HepG2 (cell line): Measurements from ENCODE around the gene PATZ1. TPM values are rescaled to one million over a fixed set of nuclear protein-coding genes. Genes with fewer than 3 reads are reported as not detected.
A peak's percentile ranks its signal among the peaks of the same experiment; 100 is the strongest.

Experiments used
- HHEX ChIP-seq: IDR thresholded peaks from 2 replicates; pipeline ENCODE4 v1.6.1; 2016; ENCODE audit warnings: control low read depth
- HMG20A ChIP-seq: IDR thresholded peaks from 2 replicates; pipeline ENCODE4 v1.6.1; 2016; ENCODE audit warnings: borderline replicate concordance
- KLF6 ChIP-seq: IDR thresholded peaks from 2 replicates; pipeline ENCODE4 v1.8.0; 2016; ENCODE audit warnings: missing biosample characterization, missing genetic modification reagents
- MAFK ChIP-seq, 2 experiments: IDR thresholded peaks in 1 of 2; conservative IDR thresholded peaks in 1 of 2; 2 replicates each; pipeline ENCODE4 v1.6.1; 2011; ENCODE audit warnings: improper control_type of control experiment in 2 of 2, low read length in 2 of 2
- PHF20 ChIP-seq: sonication (generic); formaldehyde crosslinking; IDR thresholded peaks from 2 replicates; pipeline ENCODE4 v1.5.0; 2020; ENCODE audit warnings: mild to moderate bottlenecking, missing genetic modification reagents
- SCMH1 ChIP-seq: sonication (generic); formaldehyde crosslinking; IDR thresholded peaks from 2 replicates; pipeline ENCODE4 v1.9.0; 2021; ENCODE audit warnings: missing genetic modification reagents, mild to moderate bottlenecking, borderline replicate concordance
- SIN3A ChIP-seq: IDR thresholded peaks from 2 replicates; pipeline ENCODE4 v1.6.1; 2011; ENCODE audit warnings: low read depth, mild to moderate bottlenecking, control low read depth, low read length, borderline replicate concordance
- SRSF1 ChIP-seq: fragments of 200-400 bp; formaldehyde crosslinking; optimal IDR thresholded peaks from 2 replicates; pipeline ENCODE3; 2017; ENCODE audit warnings: mild to moderate bottlenecking, low read depth, low read length, moderate library complexity
- TP53 ChIP-seq: sonication (generic); formaldehyde crosslinking; conservative IDR thresholded peaks from 2 replicates; pipeline ENCODE4 v1.4.0; 2020; ENCODE audit warnings: missing genetic modification reagents
- ZBTB38 ChIP-seq: sonication (generic); formaldehyde crosslinking; IDR thresholded peaks from 2 replicates; pipeline ENCODE4 v1.5.1; 2020; ENCODE audit warnings: mild to moderate bottlenecking, missing genetic modification reagents
- ZFP41 ChIP-seq: sonication (generic); formaldehyde crosslinking; IDR thresholded peaks from 2 replicates; pipeline ENCODE4 v1.4.0; 2020; ENCODE audit warnings: mild to moderate bottlenecking, missing genetic modification reagents, borderline replicate concordance
- ZNF558 ChIP-seq: sonication (generic); formaldehyde crosslinking; IDR thresholded peaks from 2 replicates; pipeline ENCODE4 v1.9.0; 2022; ENCODE audit warnings: mild to moderate bottlenecking, missing genetic modification reagents, borderline replicate concordance
- ZNF792 ChIP-seq: IDR thresholded peaks from 2 replicates; pipeline ENCODE4 v1.6.1; 2016
- ZNF850 ChIP-seq: sonication (generic); formaldehyde crosslinking; conservative IDR thresholded peaks from 2 replicates; pipeline ENCODE4 v1.9.0; 2021; ENCODE audit warnings: mild to moderate bottlenecking, missing genetic modification reagents
- polyA plus RNA-seq, 8 experiments: library from polyadenylated mRNA; depleted of rRNA in 3 of 8; stranded (reverse) in 7 of 8; unstranded in 1 of 8; fragments of >200 nt; fragmentation: Illumina TruSeq in 4 of 8; extraction: Trizol in 4 of 8; gene quantifications; 2 replicates each; pipeline versions ENCODE4 v1.2.1 to v1.2.3, GENCODE V29; 2011 to 2016; ENCODE audit warnings: low read depth in 4 of 8, missing spikeins in 1 of 8, mixed read lengths in 1 of 8; ENCODE audit not compliant: insufficient read depth in 1 of 8
- total RNA-seq, 5 experiments: library from RNA; depleted of rRNA; stranded (reverse); fragments of >200 nt; fragmentation: Illumina TruSeq; extraction: Trizol; gene quantifications; 2 replicates each; pipeline ENCODE4 v1.2.3, GENCODE V29; 2016; ENCODE audit warnings: low read depth in 1 of 5
- TF ChIP-seq, protein P1 (sequence below), 2 experiments: sonication (generic) in 1 of 2; formaldehyde crosslinking in 1 of 2; IDR thresholded peaks; 2 replicates each; pipeline versions ENCODE4 v1.4.0 to v1.6.1; 2016 to 2020; ENCODE audit warnings: borderline replicate concordance in 1 of 2, low read depth in 1 of 2, mild to moderate bottlenecking in 1 of 2, missing genetic modification reagents in 1 of 2
- TF ChIP-seq, protein P2 (sequence below): sonication (generic); formaldehyde crosslinking; IDR thresholded peaks from 2 replicates; pipeline ENCODE4 v1.5.1; 2020; ENCODE audit warnings: missing genetic modification reagents, mild to moderate bottlenecking, borderline replicate concordance
- TF ChIP-seq, protein P3 (sequence below): sonication (generic); formaldehyde crosslinking; conservative IDR thresholded peaks from 2 replicates; pipeline ENCODE4 v1.4.0; 2020; ENCODE audit warnings: missing genetic modification reagents
- TF ChIP-seq, protein P4 (sequence below): sonication (generic); formaldehyde crosslinking; IDR thresholded peaks from 2 replicates; pipeline ENCODE4 v1.5.0; 2020; ENCODE audit warnings: mild to moderate bottlenecking, missing genetic modification reagents, moderate library complexity

The PATZ1 gene
- total and polyA plus RNA-seq, 2 of the 13 experiments (the other 11 are each of a cell fraction or from before 2014, with no cell fraction given) = 24.9 to 30.5 TPM

GRCh38 chr22:31292236-31292989 lies 53.7 kb downstream of the PATZ1 start, which contains the start of gene PIK3IP1 (continued):
- peak; percentile 74 for TF ChIP-seq SIN3A
- TF ChIP-seq ZNF792 (CRISPR knock-in tag) = peak; percentile 74; the same call in 1 of the 2 replicates
- no peak for TF ChIP-seq SRSF1
- TF ChIP-seq, protein P1, sequence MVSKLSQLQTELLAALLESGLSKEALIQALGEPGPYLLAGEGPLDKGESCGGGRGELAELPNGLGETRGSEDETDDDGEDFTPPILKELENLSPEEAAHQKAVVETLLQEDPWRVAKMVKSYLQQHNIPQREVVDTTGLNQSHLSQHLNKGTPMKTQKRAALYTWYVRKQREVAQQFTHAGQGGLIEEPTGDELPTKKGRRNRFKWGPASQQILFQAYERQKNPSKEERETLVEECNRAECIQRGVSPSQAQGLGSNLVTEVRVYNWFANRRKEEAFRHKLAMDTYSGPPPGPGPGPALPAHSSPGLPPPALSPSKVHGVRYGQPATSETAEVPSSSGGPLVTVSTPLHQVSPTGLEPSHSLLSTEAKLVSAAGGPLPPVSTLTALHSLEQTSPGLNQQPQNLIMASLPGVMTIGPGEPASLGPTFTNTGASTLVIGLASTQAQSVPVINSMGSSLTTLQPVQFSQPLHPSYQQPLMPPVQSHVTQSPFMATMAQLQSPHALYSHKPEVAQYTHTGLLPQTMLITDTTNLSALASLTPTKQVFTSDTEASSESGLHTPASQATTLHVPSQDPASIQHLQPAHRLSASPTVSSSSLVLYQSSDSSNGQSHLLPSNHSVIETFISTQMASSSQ (IDR thresholded peaks at IDR 0.05; ENCODE audit: low read depth) = no peak
- TF ChIP-seq, protein P1 (CRISPR knock-in tag; IDR thresholded peaks at IDR 0.05; ENCODE audit: borderline replicate concordance) = 0 out of 2 replicates have a peak, but pooled peaks have one; percentile 32
- no peak for TF ChIP-seq ZBTB38 (CRISPR knock-in tag)
- TF ChIP-seq ZNF558 (CRISPR knock-in tag) = no peak
- TF ChIP-seq, protein P2, sequence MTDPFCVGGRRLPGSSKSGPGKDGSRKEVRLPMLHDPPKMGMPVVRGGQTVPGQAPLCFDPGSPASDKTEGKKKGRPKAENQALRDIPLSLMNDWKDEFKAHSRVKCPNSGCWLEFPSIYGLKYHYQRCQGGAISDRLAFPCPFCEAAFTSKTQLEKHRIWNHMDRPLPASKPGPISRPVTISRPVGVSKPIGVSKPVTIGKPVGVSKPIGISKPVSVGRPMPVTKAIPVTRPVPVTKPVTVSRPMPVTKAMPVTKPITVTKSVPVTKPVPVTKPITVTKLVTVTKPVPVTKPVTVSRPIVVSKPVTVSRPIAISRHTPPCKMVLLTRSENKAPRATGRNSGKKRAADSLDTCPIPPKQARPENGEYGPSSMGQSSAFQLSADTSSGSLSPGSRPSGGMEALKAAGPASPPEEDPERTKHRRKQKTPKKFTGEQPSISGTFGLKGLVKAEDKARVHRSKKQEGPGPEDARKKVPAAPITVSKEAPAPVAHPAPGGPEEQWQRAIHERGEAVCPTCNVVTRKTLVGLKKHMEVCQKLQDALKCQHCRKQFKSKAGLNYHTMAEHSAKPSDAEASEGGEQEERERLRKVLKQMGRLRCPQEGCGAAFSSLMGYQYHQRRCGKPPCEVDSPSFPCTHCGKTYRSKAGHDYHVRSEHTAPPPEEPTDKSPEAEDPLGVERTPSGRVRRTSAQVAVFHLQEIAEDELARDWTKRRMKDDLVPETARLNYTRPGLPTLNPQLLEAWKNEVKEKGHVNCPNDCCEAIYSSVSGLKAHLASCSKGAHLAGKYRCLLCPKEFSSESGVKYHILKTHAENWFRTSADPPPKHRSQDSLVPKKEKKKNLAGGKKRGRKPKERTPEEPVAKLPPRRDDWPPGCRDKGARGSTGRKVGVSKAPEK (CRISPR knock-in tag) = no peak; the same call in 1 of the 2 replicates
- TF ChIP-seq PHF20 = no peak
- TF ChIP-seq TP53 (CRISPR knock-in tag) = no peak
- TF ChIP-seq, protein P3, sequence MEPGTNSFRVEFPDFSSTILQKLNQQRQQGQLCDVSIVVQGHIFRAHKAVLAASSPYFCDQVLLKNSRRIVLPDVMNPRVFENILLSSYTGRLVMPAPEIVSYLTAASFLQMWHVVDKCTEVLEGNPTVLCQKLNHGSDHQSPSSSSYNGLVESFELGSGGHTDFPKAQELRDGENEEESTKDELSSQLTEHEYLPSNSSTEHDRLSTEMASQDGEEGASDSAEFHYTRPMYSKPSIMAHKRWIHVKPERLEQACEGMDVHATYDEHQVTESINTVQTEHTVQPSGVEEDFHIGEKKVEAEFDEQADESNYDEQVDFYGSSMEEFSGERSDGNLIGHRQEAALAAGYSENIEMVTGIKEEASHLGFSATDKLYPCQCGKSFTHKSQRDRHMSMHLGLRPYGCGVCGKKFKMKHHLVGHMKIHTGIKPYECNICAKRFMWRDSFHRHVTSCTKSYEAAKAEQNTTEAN (CRISPR knock-in tag) = no peak
- TF ChIP-seq MAFK (conservative IDR thresholded peaks at IDR 0.05 in 1 of 2, IDR thresholded peaks at IDR 0.05 in 1 of 2; ENCODE audit: low read length in 2 of 2) = no peak
- TF ChIP-seq HMG20A (CRISPR knock-in tag) = peak; percentile 37; the same call in 1 of the 2 replicates
- no peak for TF ChIP-seq ZNF850 (CRISPR knock-in tag)
- no peak for TF ChIP-seq KLF6 (CRISPR knock-in tag)
- TF ChIP-seq, protein P4, sequence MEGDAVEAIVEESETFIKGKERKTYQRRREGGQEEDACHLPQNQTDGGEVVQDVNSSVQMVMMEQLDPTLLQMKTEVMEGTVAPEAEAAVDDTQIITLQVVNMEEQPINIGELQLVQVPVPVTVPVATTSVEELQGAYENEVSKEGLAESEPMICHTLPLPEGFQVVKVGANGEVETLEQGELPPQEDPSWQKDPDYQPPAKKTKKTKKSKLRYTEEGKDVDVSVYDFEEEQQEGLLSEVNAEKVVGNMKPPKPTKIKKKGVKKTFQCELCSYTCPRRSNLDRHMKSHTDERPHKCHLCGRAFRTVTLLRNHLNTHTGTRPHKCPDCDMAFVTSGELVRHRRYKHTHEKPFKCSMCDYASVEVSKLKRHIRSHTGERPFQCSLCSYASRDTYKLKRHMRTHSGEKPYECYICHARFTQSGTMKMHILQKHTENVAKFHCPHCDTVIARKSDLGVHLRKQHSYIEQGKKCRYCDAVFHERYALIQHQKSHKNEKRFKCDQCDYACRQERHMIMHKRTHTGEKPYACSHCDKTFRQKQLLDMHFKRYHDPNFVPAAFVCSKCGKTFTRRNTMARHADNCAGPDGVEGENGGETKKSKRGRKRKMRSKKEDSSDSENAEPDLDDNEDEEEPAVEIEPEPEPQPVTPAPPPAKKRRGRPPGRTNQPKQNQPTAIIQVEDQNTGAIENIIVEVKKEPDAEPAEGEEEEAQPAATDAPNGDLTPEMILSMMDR (CRISPR knock-in tag) = peak; percentile 83
- TF ChIP-seq ZFP41 (CRISPR knock-in tag) = no peak
- TF ChIP-seq SCMH1 (CRISPR knock-in tag) = no peak
- TF ChIP-seq HHEX = no peak
